Keratinocyte (primary cell): ENCODE data around the gene UCHL1. TPM values are rescaled to one million over a fixed set of nuclear protein-coding genes. Genes with fewer than 3 reads are reported as not detected.

Source experiments
- DNase-seq: peaks from one replicate; pipeline ENCODE4 v3.0.0-alpha.2; 2011; ENCODE audit warnings: low read depth, missing footprints, low spot score
- FAIRE-seq: peaks from 2 replicates; lab custom pipeline; 2011; peaks lifted over from hg19 to GRCh38; lab: Jason Lieb, UNC
- H2AFZ ChIP-seq: 2 replicates; pipeline ENCODE4 v1.6.0; 2012; ENCODE audit warnings: low read length, control low read depth, inconsistent platforms; ENCODE audit not compliant: control insufficient read depth
- H3K27ac ChIP-seq: 2 replicates; pipeline ENCODE4 v1.5.1; 2011; ENCODE audit warnings: low read length; ENCODE audit not compliant: control insufficient read depth, insufficient read depth
- H3K27me3 ChIP-seq: 3 replicates; pipeline ENCODE4 v1.6.0; 2011; ENCODE audit warnings: low read length; ENCODE audit not compliant: control insufficient read depth, insufficient read depth; ENCODE audit errors: extremely low read depth
- H3K36me3 ChIP-seq, 2 experiments: 2 replicates in 1 of 2; 3 replicates in 1 of 2; pipeline ENCODE4 v1.5.1; 2011; ENCODE audit warnings: low read length in 2 of 2, mild to moderate bottlenecking in 1 of 2; ENCODE audit not compliant: control insufficient read depth in 2 of 2, insufficient read depth in 2 of 2; ENCODE audit errors: extremely low read depth in 1 of 2
- H3K4me1 ChIP-seq: 3 replicates; pipeline ENCODE4 v1.5.1; 2011; ENCODE audit warnings: low read length; ENCODE audit not compliant: control insufficient read depth, insufficient read depth; ENCODE audit errors: extremely low read depth
- H3K4me2 ChIP-seq: 3 replicates; pipeline ENCODE4 v1.6.0; 2011; ENCODE audit warnings: low read depth, low read length; ENCODE audit not compliant: control insufficient read depth, insufficient read depth; ENCODE audit errors: extremely low read depth
- H3K4me3 ChIP-seq, 3 experiments: fragments of 200-600 bp in 1 of 3; sonication (generic) in 1 of 3; 2 replicates in 2 of 3; 3 replicates in 1 of 3; pipeline ENCODE4 v1.5.1; 2011 to 2016; ENCODE audit warnings: low read length in 3 of 3, mild to moderate bottlenecking in 3 of 3, control low read depth in 2 of 3, inconsistent platforms in 1 of 3, low read depth in 1 of 3, mixed read lengths in 1 of 3, mixed run types in 1 of 3, moderate library complexity in 1 of 3; ENCODE audit not compliant: control insufficient read depth in 2 of 3, insufficient read depth in 2 of 3; ENCODE audit errors: extremely low read depth in 1 of 3
- H3K79me2 ChIP-seq: 2 replicates; pipeline ENCODE4 v1.6.0; 2012; ENCODE audit warnings: low read length; ENCODE audit not compliant: control insufficient read depth, insufficient read depth
- H3K9ac ChIP-seq: 3 replicates; pipeline ENCODE4 v1.6.0; 2011; ENCODE audit warnings: low read length; ENCODE audit not compliant: control insufficient read depth, insufficient read depth; ENCODE audit errors: extremely low read depth
- H3K9me1 ChIP-seq: 3 replicates; pipeline ENCODE4 v1.6.0; 2011; ENCODE audit warnings: low read length; ENCODE audit not compliant: control insufficient read depth, insufficient read depth; ENCODE audit errors: extremely low read depth
- H3K9me3 ChIP-seq: 2 replicates; pipeline ENCODE4 v1.5.1; 2012; ENCODE audit warnings: low read depth, low read length; ENCODE audit not compliant: control insufficient read depth
- H4K20me1 ChIP-seq: 3 replicates; pipeline ENCODE4 v1.6.0; 2011; ENCODE audit warnings: low read length; ENCODE audit not compliant: control insufficient read depth, insufficient read depth; ENCODE audit errors: extremely low read depth
- CTCF ChIP-seq, 3 experiments: IDR thresholded peaks in 1 of 3; conservative IDR thresholded peaks in 1 of 3; optimal IDR thresholded peaks in 1 of 3; 2 replicates in 2 of 3; 3 replicates in 1 of 3; pipeline versions ENCODE3 to v1.5.1; 2011; ENCODE audit warnings: low read length in 3 of 3, mild to moderate bottlenecking in 3 of 3, moderate library complexity in 2 of 3, control low read depth in 1 of 3, inconsistent platforms in 1 of 3; ENCODE audit not compliant: insufficient read depth in 2 of 3; ENCODE audit errors: extremely low read depth in 1 of 3
- EZH2 ChIP-seq: IDR thresholded peaks from one replicate; pipeline ENCODE4 v1.6.1; 2012; ENCODE audit warnings: inconsistent platforms, mild to moderate bottlenecking, low read length, moderate library complexity
- dilution Hi-C: fragments of 300-500 bp; cut with MboI; formaldehyde crosslinking; loops from one replicate; pipeline ENCODE4 v1.7.0; 2020; ENCODE audit warnings: low sequenced_read_pairs; ENCODE audit not compliant: extremely low pct_ligation_motif_present
- polyA plus RNA-seq, 5 experiments: library from polyadenylated mRNA; depleted of rRNA in 3 of 5; stranded (reverse) in 3 of 5; stranded (forward) in 1 of 5; unstranded in 1 of 5; fragments of >200 nt; gene quantifications; 1 replicate in 1 of 5; 2 replicates in 3 of 5; 3 replicates in 1 of 5; pipeline versions ENCODE4 v1.2.1 to v1.2.3, GENCODE V29; 2011 to 2012; ENCODE audit warnings: missing spikeins in 2 of 5, low read depth in 1 of 5, low replicate concordance in 1 of 5

The UCHL1 gene
- polyA plus RNA-seq, 1 donor (not counting 4 experiments of a cell fraction or from before 2014, with no cell fraction given), result 3.0 TPM

- Histone ChIP-seq H3K79me2 (no peaks in the 10 kb centered on the region), H4K20me1 (no peaks in the 10 kb centered on the region), H2AFZ (no peak overlapping the region), H3K9me1 (no peaks in the 10 kb centered on the region), H3K27me3 (no peaks in the 10 kb centered on the region), H3K4me3 (no peak overlapping the region), H3K4me1 (no peaks in the 10 kb centered on the region), H3K9ac (no peak overlapping the region), H3K4me2 (no peak overlapping the region), H3K27ac (no peak overlapping the region), H3K36me3 (no peaks in the 10 kb centered on the region), H3K9me3 (no peaks in the 10 kb centered on the region)
- TF ChIP-seq CTCF (optimal IDR thresholded peaks at IDR 0.05 in 1 of 3, IDR thresholded peaks at IDR 0.05 in 1 of 3, conservative IDR thresholded peaks at IDR 0.05 in 1 of 3; ENCODE audit: extremely low read depth in 1 of 3, insufficient read depth in 2 of 3, low read length in 3 of 3) (no peak), EZH2 (no peak)
- no peak for FAIRE-seq
- DNase-seq, result no peak
- dilution Hi-C loops, result no loop called here
These were observed 25.6 kb downstream of the UCHL1 start for GRCh38 chr4:41282366-41282765.

- dilution Hi-C loops, result no loop called here
- H3K4me1 ChIP-seq, result no peaks in the 10 kb centered on the region
- H3K9me3 ChIP-seq, result no peaks in the 10 kb centered on the region
- no peak overlapping the region for H2AFZ ChIP-seq
- H3K9ac ChIP-seq, result no peak overlapping the region
- TF ChIP-seq EZH2 (no peak), CTCF (optimal IDR thresholded peaks at IDR 0.05 in 1 of 3, IDR thresholded peaks at IDR 0.05 in 1 of 3, conservative IDR thresholded peaks at IDR 0.05 in 1 of 3; ENCODE audit: extremely low read depth in 1 of 3, insufficient read depth in 2 of 3, low read length in 3 of 3) (no peak)
- H3K79me2 ChIP-seq, result no peaks in the 10 kb centered on the region
- FAIRE-seq (no peak), DNase-seq (no peak)
- no peaks in the 10 kb centered on the region for H3K9me1 ChIP-seq
- no peaks in the 10 kb centered on the region for H4K20me1 ChIP-seq
- H3K4me2 ChIP-seq, result no peak overlapping the region
- H3K4me3 ChIP-seq, result no peak overlapping the region
- H3K27ac ChIP-seq, result no peak overlapping the region
- no peaks in the 10 kb centered on the region for H3K36me3 ChIP-seq
- H3K27me3 ChIP-seq, result no peaks in the 10 kb centered on the region
These were observed 28.6 kb downstream of the UCHL1 start for GRCh38 chr4:41285202-41285863.
